ENCODE measurements around the gene PCDHGB1.
"Not testable (repeated sequence)": the region's sequence is repeated elsewhere in the genome, so short reads cannot be mapped to it uniquely, and the experiment has no call there.

Gene PCDHGB1

DNA sequence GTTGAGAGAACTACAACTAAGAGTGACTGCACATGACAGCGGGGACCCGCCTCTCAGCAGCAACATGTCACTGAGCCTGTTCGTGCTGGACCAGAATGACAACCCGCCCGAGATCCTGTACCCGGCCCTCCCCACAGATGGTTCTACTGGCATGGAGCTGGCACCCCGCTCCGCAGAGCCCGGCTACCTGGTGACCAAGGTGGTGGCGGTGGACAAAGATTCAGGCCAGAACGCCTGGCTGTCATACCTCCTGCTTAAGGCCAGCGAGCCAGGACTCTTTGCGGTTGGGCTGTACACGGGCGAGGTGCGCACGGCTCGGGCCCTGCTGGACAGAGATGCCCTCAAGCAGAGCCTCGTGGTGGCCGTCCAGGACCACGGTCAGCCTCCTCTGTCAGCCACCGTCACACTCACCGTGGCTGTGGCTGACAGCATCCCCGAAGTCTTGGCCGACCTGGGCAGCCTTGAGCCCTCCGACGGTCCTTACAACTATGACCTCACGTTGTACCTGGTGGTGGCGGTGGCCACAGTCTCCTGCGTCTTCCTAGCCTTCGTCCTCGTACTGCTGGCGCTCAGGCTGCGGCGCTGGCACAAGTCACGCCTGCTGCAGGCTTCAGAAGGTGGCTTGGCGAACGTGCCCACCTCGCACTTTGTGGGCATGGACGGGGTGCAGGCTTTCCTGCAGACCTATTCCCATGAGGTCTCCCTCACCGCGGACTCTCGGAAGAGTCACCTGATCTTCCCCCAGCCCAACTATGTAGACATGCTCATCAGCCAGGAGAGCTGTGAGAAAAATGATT lies 34.8 kb downstream of the PCDHGB1 start:
- no peak for DNase-seq

GRCh38 chr5:141387557-141388311 lies 37.8 kb downstream of the PCDHGB1 start, which contains the start of gene PCDHGB4:
Gene PCDHGB4, plus strand, starts transcription at chr5:141387698. Its CDS starts 187 bp downstream, at chr5:141387885.
- not testable (repeated sequence) for DNase-seq

DNA sequence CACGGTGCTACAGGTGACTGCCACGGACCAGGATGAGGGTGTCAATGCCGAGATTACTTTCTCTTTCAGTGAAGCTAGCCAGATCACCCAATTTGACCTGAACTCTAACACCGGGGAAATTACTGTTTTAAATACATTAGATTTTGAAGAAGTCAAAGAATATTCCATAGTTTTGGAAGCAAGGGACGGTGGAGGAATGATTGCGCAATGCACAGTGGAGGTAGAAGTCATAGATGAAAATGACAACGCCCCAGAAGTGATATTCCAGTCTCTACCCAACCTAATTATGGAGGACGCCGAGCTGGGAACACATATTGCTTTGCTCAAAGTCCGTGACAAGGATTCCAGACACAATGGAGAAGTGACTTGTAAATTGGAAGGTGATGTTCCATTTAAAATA lies 38.8 kb downstream of the PCDHGB1 start:
- no peak for DNase-seq

GRCh38 chr5:141389153-141390042 lies 39.5 kb downstream of the PCDHGB1 start:
- DNase-seq, result no peak

DNA sequence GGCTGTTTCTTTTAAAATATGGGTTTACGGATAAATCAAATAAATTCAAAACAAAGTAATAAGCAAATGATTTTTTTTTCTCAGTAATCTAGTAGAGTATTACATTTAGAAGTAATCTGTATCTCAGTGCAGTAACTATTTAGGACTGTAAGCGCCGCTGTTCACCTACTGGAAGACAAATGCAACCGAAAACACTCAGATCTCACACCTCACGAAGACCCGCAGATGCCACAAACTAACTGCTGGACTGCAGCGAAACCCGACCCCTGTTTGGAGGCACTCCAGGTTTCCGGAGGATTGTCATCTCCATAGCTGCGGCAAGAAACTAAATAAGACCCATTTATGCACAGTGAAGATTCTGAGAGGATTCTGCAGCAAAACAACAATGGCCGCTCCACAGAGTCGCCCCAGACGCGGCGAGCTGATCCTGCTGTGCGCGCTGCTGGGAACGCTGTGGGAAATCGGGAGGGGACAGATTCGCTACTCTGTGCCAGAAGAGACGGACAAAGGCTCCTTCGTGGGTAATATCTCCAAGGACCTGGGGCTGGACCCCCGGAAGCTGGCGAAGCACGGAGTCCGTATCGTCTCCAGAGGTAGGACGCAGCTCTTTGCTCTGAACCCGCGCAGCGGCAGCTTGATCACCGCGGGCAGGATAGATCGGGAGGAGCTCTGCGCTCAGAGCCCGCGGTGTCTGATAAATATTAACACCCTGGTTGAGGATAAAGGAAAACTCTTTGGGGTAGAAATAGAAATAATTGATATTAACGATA lies 42.7 kb downstream of the PCDHGB1 start, which contains the start of gene PCDHGA8:
PCDHGA8 (plus strand) TSS at position 205 of the 770 bp plus-strand sequence; CDS start at position 386, 181 bp downstream.
- DNase-seq, result no peak

DNA sequence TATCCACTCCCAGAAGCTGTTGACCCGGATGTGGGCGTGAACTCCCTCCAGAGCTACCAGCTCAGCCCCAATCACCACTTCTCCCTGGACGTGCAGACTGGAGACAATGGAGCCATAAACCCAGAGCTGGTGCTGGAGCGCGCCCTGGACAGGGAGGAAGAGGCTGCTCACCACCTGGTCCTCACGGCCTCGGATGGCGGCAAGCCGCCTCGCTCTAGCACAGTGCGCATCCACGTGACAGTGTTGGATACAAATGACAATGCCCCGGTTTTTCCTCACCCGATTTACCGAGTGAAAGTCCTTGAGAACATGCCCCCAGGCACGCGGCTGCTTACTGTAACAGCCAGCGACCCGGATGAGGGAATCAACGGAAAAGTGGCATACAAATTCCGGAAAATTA lies 43.4 kb downstream of the PCDHGB1 start:
- no peak for DNase-seq

GRCh38 chr5:141394401-141395187 lies 44.7 kb downstream of the PCDHGB1 start:
- not testable (repeated sequence) for DNase-seq

DNA sequence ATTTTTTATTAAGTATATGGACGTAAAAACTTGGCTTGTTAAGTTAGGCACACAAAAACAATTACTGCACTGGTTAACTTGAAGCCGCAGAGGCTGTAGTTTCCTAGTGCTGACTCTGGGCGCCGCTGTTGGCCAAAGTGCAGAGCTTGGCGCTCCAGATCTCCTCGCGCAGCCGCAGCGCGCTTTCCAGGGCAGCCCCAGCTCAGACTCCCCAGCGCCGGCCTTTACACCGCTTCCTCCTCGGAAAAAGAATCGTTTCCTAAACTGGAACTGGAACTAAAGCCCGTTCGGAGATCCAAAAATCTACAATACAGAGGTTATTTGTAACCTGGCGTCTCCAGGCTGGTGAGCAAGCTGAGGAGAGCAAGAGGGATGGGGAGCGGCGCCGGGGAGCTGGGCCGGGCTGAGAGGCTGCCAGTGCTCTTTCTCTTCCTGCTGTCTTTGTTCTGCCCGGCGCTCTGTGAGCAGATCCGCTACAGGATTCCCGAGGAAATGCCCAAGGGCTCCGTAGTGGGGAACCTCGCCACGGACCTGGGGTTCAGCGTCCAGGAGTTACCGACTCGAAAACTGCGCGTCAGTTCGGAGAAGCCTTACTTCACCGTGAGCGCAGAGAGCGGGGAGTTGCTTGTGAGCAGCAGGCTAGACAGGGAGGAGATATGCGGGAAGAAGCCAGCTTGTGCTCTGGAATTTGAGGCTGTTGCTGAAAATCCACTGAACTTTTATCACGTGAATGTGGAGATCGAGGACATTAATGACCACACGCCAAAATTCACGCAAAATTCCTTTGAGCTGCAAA lies 48.1 kb downstream of the PCDHGB1 start, which contains the start of gene PCDHGB5:
PCDHGB5 (plus strand) TSS at position 192 of the 796 bp plus-strand sequence; CDS start at position 373, 181 bp downstream.
- not testable (repeated sequence) for DNase-seq

- DNase-seq, result no peak
Measured at GRCh38 chr5:141398608-141399007, 48.7 kb downstream of the PCDHGB1 start.

DNA sequence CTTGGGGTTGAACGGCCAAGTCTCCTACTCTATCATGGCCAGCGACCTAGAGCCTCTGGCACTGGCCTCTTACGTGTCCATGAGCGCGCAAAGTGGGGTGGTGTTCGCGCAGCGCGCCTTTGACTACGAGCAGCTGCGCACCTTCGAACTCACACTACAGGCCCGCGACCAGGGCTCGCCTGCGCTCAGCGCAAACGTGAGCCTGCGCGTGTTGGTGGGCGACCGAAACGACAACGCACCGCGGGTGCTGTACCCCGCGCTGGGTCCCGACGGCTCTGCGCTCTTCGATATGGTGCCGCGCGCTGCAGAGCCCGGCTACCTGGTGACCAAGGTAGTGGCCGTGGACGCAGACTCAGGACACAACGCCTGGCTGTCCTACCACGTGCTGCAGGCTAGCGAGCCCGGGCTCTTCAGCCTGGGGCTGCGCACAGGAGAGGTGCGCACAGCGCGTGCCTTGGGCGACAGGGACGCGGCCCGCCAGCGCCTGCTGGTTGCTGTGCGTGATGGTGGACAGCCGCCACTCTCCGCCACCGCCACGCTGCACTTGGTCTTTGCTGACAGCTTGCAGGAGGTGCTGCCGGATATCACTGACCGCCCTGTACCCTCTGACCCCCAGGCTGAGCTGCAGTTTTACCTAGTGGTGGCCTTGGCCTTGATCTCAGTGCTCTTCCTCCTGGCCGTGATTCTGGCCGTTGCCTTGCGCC lies 49.8 kb downstream of the PCDHGB1 start:
- DNase-seq, result no peak
